Ascending aorta (tissue), 2 donors: ENCODE results near the gene AGPS. TPM values are rescaled to one million over a fixed set of nuclear protein-coding genes. Genes with fewer than 3 reads are reported as not detected.

ENCODE experiments used
- DNase-seq, 2 donors: peaks; one replicate each; pipeline ENCODE4 v3.0.0-alpha.2; 2019; ENCODE audit warnings: low spot score in 2 of 2
- H3K27ac ChIP-seq, 2 donors: fragments of 200-600 bp; sonication (generic); one replicate each; pipeline ENCODE4 v1.5.1; 2016 to 2017; ENCODE audit warnings: mild to moderate bottlenecking in 1 of 2
- H3K27me3 ChIP-seq: fragments of 200-600 bp; sonication (generic); one replicate; pipeline ENCODE4 v1.5.1; 2017
- H3K36me3 ChIP-seq, 2 donors: fragments of 200-600 bp; sonication (generic); one replicate each; pipeline ENCODE4 v1.5.1; 2016
- H3K4me1 ChIP-seq, 2 donors: fragments of 200-600 bp; sonication (generic); one replicate each; pipeline ENCODE4 v1.5.1; 2016 to 2017; ENCODE audit warnings: mild to moderate bottlenecking in 1 of 2
- H3K4me3 ChIP-seq, 2 donors: fragments of 200-600 bp; sonication (generic); one replicate each; pipeline ENCODE4 v1.5.1; 2016 to 2017; ENCODE audit warnings: mild to moderate bottlenecking in 1 of 2
- H3K9me3 ChIP-seq, 2 donors: fragments of 200-600 bp; sonication (generic); one replicate each; pipeline ENCODE4 v1.5.1; 2016
- intact Hi-C: fragments of 100-400 bp; cut with DNase I; formaldehyde crosslinking; loops from one replicate; pipeline ENCODE4 v1.15.1; 2023
- total RNA-seq: library from RNA; depleted of rRNA; stranded (reverse); fragments of >200 nt; gene quantifications from one replicate; pipeline ENCODE4 v1.1.0, GENCODE V29; 2016
- TF ChIP-seq, protein P1 (sequence below), 3 experiments: fragments of 200-600 bp in 2 of 3; fragments of 450-650 bp in 1 of 3; sonication (generic) in 2 of 3; IDR thresholded peaks; one replicate each; pipeline ENCODE4 v1.5.1; 2016 to 2019; ENCODE audit warnings: antibody characterized with exemption in 3 of 3, mild to moderate bottlenecking in 1 of 3, moderate library complexity in 1 of 3

Gene AGPS
- 15.9 TPM for total RNA-seq

DNA sequence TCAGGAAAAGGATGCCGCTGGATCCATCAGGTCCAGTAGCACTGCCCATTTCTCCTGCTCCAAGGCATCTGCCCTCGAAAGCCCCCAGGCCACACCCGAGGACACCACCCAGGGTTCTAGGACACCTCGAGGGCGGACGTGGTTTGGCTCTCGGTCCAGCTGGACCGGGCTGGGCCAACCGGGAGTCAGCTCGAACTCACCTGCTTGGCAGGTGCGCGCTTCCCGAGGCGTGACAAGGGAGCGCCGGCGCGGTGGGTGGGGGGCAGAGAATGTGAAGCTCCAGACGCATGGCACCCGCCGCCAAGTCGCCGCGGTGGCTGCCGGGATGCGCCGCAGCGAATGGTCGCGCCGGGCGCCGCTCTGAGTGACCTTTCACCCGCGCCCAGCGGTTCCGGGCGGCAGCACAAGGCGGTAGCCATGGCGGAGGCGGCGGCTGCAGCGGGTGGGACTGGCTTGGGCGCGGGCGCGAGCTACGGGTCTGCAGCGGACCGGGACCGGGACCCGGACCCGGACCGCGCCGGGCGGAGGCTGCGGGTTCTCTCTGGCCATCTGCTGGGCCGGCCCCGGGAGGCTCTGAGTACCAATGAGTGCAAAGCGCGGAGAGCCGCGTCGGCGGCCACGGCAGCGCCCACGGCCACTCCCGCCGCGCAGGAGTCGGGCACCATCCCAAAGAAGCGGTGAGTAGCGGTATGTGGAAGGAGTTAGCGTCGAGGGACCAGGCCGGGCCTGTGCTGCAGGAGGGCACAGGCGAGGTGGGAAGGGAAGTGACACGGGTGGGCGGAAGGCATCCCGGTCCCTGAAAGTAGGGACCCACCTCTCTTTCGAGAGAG is at the start of gene AGPS:
Gene AGPS, plus strand, starts transcription at position 401 of the 830 bp plus-strand sequence. Its CDS starts 17 bp downstream, at position 418.
- intact Hi-C loops: loop anchor here (5.0 kb wide), 1 partner anchor 230 kb away; no protein-coding TSS in a partner anchor
- Histone ChIP-seq H3K27ac (peak within 1 kb of the TSS; percentile 44 to 56), H3K4me3 (peak within 1 kb of the TSS; percentile 75 to 76), H3K9me3 (no peaks in the 10 kb centered on the region), H3K4me1 (peaks cover 0 to 6% of the 10 kb centered on the region in 2 donors), H3K27me3 (no peaks in the 10 kb centered on the region), H3K36me3 (no peaks in the 10 kb centered on the region)
- peak; percentile 12 to 84 for DNase-seq
- TF ChIP-seq, protein P1, sequence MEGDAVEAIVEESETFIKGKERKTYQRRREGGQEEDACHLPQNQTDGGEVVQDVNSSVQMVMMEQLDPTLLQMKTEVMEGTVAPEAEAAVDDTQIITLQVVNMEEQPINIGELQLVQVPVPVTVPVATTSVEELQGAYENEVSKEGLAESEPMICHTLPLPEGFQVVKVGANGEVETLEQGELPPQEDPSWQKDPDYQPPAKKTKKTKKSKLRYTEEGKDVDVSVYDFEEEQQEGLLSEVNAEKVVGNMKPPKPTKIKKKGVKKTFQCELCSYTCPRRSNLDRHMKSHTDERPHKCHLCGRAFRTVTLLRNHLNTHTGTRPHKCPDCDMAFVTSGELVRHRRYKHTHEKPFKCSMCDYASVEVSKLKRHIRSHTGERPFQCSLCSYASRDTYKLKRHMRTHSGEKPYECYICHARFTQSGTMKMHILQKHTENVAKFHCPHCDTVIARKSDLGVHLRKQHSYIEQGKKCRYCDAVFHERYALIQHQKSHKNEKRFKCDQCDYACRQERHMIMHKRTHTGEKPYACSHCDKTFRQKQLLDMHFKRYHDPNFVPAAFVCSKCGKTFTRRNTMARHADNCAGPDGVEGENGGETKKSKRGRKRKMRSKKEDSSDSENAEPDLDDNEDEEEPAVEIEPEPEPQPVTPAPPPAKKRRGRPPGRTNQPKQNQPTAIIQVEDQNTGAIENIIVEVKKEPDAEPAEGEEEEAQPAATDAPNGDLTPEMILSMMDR (IDR thresholded peaks at IDR 0.05): peak in 1 of 3 experiments; percentile 18

DNA sequence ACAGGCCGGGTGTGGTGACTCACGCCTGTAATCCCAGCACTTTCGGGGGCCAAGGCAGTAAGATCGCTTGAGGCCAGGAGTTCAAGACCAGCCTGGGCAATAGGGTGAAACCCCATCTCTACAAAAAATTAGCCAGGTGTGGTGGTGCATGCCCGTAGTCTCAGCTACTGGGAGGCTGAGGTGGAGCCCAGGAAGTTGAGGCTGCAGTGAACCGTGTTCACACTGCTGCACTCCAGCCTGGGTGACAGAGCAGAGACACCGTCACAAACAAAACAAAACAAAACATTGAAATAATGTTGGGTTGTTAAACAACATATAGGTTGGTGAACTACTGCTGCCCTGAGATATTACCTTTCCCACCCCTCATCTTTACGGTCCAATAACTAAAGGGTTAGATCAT is 48.8 kb upstream of the AGPS start:
- no peaks in the 10 kb centered on the region for H3K36me3 ChIP-seq
- TF ChIP-seq, protein P1 (IDR thresholded peaks at IDR 0.05): no peak
- no peak overlapping the region for H3K4me3 ChIP-seq
- H3K4me1 ChIP-seq: no peaks in the 10 kb centered on the region
- intact Hi-C loops: no loop called here
- H3K27me3 ChIP-seq: no peaks in the 10 kb centered on the region
- no peak for DNase-seq
- H3K9me3 ChIP-seq: no peaks in the 10 kb centered on the region
- H3K27ac ChIP-seq: no peak overlapping the region

DNA sequence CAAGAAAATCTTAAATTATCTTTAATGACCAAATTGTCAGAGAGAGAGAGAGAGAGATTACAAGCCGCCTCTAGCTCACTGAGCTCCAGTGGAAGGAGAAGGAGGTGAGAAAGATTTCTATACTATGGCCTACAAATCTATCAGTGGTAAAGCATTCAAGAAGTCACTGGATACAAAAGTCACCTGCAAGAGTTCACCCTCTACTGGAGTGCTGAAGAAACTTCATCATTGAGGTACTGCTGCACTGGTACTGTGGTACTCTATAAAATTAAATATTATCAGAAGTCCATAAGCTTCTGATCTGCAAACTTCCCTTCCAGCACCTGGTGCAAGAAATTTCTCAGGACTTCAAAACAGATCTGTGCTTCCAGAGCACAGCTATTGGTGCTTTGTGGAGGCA is 48.3 kb upstream of the AGPS start:
- intact Hi-C loops: no loop called here
- Histone ChIP-seq H3K4me1 (no peaks in the 10 kb centered on the region), H3K27ac (no peak overlapping the region), H3K4me3 (no peak overlapping the region), H3K36me3 (no peaks in the 10 kb centered on the region), H3K9me3 (no peaks in the 10 kb centered on the region), H3K27me3 (no peaks in the 10 kb centered on the region)
- TF ChIP-seq, protein P1 (IDR thresholded peaks at IDR 0.05): no peak
- DNase-seq: no peak

DNA sequence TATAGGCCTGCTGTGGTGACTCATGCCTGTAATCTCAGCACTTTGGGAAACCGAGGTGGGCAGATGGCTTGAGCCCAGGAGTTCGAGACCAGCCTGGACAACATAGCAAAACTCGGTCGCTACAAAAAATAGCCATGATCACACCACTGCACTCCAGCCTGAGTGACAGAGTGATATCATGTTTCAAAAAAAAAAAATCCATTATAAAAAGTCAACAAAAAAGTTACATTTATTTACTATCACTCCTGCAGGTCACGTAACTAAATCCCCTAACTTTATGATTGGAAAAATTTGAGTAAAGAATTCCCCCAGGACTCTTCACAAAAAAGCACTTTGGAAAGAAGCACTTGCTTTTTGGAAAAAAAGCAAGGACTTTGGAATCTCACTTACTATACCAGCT is 46.4 kb upstream of the AGPS start:
- no peaks in the 10 kb centered on the region for H3K27me3 ChIP-seq
- no peaks in the 10 kb centered on the region for H3K9me3 ChIP-seq
- TF ChIP-seq, protein P1 (IDR thresholded peaks at IDR 0.05): no peak
- no peak overlapping the region for H3K27ac ChIP-seq
- DNase-seq: no peak
- H3K4me1 ChIP-seq: no peaks in the 10 kb centered on the region
- intact Hi-C loops: no loop called here
- H3K36me3 ChIP-seq: no peaks in the 10 kb centered on the region
- no peak overlapping the region for H3K4me3 ChIP-seq

DNA sequence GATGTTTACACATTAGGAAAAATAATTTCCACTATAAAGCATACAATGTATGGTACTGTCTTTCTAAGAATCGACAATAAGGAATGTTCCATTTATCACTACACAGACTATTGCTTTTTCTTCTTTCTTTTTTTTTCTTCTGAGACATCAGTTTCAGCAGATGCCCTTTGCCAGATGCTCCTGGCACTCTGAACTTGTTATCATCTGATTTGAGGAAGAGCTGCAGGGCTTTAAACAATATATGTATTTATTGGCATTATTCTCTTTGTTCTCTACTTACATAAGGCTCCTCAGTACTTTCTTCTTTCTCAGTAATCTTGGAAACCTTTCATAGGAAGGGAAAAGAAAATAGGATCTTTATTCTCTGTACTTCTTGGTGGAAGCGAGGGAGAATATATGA is 45.0 kb upstream of the AGPS start:
- no peaks in the 10 kb centered on the region for H3K4me1 ChIP-seq
- TF ChIP-seq, protein P1 (IDR thresholded peaks at IDR 0.05): no peak
- no peaks in the 10 kb centered on the region for H3K27me3 ChIP-seq
- no peaks in the 10 kb centered on the region for H3K9me3 ChIP-seq
- no peaks in the 10 kb centered on the region for H3K36me3 ChIP-seq
- DNase-seq: no peak
- no peak overlapping the region for H3K4me3 ChIP-seq
- intact Hi-C loops: no loop called here
- H3K27ac ChIP-seq: no peak overlapping the region
